Right ventricle myocardium superior (tissue), 1 donor: Measurements from ENCODE around the gene PODXL. TPM values are rescaled to one million over a fixed set of nuclear protein-coding genes. Genes with fewer than 3 reads are reported as not detected.
A peak's percentile ranks its signal among the peaks of the same experiment; 100 is the strongest.

Experiments
- ATAC-seq: fragments of 200-7000 bp; cut with Tn5 transposase; one replicate; pipeline ENCODE4 v1.9.1; 2020; ENCODE audit warnings: mild to moderate bottlenecking; ENCODE audit not compliant: poor library complexity
- DNase-seq: peaks from one replicate; pipeline ENCODE4 v3.0.0-alpha.2; 2020
- intact Hi-C: fragments of 100-400 bp; cut with DNase I; formaldehyde crosslinking; loops from one replicate; pipeline ENCODE4 v1.11.2; 2022
- total RNA-seq: library from RNA; stranded (reverse); fragmentation: NEBNext Ultra II Directional; extraction: Animal tissue kit (Norgen Biotek cat#: 25700); gene quantifications from one replicate; pipeline ENCODE4 v1.2.1, GENCODE V29; 2021
- donor health status: DM: no; HTN: yes; CAD: no; lungs with severe emphysema.

The PODXL gene
- total RNA-seq, 1 donor from 2014 or later = 57.1 TPM

DNA sequence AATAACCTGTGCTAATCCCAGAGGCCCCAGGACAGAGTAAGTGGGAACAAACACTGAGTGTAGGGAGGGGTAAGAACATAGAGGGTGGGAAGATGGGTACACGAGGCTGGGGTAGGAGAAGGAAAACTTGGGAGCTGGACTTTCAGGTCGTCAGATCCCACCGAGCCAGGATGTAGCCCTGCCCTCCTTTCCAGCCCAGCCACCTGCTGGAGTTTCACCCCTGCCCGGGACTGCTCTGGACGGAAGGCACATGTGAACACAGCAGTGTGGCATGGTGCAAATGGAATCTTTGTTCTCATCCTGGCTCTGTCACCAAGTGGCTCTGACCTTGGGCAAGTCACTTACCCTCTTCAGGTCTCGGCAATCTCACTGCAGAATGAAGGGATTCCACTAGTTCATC lies 52.8 kb downstream of the PODXL start:
- intact Hi-C loops = no loop called here
- no peak for DNase-seq
- peak; percentile 7 for ATAC-seq

DNA sequence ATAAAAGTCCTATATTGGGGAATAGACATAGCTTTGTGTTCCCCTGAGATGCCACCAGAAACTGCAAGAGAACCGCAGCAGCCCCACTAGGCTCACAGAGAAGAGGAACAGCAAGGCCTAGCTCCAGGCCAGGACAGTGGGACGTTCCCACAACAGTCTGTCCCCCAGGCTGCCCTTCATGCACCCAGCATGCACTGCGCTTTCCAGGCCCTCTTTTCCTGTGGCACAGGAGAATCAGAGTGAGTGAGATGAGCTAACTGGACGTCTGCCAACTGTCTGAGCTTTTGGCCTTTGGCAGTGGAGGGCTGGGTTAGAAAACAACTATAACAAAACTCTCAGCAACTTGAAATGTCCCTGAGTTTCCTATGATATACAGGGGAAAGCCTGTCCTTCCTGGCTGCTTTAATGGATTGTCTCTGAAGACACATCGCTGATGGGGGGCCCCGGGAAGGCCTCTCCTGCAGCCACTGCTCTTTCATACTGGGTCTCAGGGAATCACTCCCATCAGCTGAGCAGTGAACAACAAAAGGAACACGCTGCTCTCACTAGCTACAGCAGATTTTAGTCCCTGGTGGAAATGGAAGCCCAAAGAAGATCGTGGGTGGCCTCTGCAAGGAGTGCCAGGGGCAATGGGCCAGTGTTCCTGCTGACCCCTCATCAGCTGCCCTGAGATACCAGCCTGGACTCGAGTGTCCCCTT lies 53.5 kb downstream of the PODXL start:
- DNase-seq = peak; percentile 75
- intact Hi-C loops = no loop called here
- ATAC-seq = peak; percentile 75

DNA sequence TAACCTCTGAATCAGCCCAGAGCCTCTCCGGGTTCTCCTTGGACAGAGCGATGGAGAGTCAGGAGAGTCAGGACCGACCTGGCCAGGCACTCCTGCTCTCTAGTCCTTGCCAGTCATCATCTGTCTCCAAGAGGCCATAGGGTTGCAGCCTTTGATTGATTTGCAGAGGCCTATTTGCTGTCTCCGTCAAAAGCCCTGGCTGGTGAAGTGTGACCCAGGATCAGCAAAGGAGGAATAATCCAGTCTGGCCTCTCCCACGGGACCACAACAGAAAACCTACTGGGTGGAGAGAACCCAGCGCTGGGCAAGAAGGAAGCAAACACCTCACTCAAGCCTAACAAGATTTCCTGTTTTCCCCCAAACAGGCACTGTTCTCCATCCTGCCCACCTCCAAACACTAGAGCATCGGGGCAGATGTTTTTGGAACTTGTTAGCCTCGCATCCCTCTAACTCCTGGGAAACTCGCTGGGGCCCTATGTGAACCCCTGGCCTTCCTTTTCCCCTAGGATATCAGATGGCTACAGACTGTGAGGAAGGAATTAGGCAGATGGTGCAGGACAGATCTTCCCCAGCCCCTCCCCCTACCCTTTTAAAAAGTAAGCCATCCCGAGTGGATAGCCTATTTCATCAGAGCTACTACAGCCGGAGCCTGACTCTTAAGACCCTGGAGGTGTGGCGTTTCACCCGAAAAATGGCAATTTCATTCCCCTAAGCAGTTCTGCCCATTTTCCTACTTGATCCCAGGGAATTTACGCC lies 54.3 kb downstream of the PODXL start:
- peak; percentile 3 for ATAC-seq
- intact Hi-C loops = no loop called here

DNA sequence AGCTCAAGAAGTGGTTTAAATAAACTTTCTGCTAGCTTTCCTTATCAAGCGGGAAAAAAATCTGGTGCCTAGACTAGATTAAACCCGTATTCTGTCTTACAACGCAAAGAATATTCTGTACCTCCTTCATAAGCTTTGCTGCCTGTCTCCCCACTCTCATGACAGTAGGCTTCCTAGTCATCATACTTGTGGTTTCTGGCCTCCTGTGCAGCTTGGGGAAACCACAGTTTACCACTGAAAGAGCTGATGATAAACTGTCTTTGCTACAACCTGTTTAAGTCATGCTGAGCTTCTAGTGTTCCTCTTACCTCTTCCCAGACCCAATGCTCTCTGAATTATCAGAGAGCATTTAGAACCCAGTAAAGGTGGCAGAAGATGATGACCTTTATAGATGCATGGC lies 55.0 kb downstream of the PODXL start:
- intact Hi-C loops = no loop called here
- ATAC-seq (no peak), DNase-seq (no peak)

More for the DNA sequence above, 54.3 kb downstream of the PODXL start:
- no peak for DNase-seq

DNA sequence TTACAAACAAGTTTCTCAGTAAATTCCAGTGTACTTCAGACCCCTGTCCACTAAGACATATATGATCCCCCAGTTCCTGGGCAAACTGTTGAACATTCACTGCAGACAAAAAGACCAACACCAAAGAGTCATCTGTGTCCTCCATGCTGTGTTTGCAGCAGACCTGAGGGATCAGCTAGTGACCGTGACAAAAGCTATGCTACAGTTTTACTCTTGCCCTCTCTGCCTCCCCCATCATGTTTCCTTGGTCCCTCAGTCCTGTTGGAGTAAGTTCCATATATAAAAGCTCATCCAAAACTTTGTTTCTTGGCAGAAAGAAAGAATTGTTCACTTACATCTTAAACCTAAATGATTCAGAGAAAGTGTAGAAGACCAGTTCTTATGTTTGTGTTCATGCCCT lies 56.1 kb downstream of the PODXL start:
- no peak for ATAC-seq
- intact Hi-C loops = no loop called here
- DNase-seq = no peak

DNA sequence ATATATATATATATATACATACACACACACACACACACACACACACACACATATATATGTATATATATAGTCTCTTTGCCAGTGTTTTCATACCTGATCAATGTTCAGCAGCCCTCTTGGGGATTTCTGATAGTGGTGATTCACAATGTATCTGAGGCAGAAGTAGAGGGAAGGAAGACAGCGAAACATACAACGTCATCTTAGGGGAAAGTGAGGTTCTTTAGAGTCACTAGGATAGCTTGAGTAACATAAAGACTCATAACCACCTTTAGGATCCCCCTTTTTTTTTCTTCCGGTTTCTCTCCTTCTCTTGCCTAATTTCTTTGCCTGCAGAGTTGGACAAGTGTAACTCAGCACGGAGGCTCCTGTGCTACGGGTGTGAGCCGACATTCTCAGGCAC lies 56.6 kb downstream of the PODXL start:
- intact Hi-C loops = no loop called here
- DNase-seq (no peak), ATAC-seq (no peak)

DNA sequence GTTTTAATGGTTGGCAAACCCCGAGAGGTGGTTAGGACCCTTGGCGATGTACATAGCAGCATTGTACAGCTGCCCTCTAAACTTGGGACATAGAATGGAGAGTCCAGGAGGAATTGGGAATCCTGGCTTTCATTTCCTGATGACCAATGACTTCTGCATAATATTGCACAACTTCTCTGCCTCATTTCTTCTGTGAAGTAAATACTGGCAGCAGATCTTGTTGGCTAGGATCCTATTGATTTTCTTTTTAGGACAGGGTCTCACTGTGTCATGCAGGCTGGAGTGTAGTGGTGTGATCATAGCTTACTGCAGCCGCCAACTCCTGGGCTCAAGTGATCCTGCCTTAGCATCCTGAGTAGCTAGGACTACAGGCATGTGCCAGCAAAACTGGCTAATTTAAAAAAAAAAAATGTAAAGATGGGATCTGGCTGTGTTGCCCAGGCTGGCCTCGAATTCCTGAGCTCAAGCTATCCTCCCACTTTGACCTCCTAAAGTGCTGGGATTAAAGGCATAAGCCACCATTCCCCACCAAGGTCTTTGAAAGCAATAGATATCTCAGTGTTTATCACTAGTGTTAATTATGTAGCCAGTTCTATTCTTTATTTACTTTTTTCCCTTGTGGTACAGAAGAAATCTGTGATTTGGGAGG lies 58.1 kb downstream of the PODXL start:
- intact Hi-C loops = no loop called here
- peak; percentile 41 for ATAC-seq

DNA sequence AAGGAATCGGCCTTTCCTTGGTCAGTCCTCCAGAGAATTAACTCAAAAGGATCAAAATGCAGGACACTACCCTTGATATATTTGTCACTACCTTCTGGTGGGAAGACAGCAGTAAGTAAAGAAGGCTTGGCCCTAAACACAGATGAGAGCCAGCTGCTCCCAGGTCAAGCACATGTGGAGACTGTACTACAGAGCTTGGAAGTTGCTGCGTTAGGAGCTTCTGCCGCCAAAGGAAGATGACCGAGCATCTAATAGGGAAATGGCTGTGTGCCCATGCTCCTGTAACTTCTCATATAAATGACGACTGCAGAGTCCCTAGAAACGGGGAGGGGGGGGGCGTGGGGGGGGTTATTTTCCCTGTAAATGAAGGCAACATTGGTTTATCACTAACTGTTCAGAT lies 59.0 kb downstream of the PODXL start:
- intact Hi-C loops = no loop called here
- ATAC-seq = peak; percentile 57
- no peak for DNase-seq

More for the DNA sequence above, 58.1 kb downstream of the PODXL start:
- DNase-seq = no peak

DNA sequence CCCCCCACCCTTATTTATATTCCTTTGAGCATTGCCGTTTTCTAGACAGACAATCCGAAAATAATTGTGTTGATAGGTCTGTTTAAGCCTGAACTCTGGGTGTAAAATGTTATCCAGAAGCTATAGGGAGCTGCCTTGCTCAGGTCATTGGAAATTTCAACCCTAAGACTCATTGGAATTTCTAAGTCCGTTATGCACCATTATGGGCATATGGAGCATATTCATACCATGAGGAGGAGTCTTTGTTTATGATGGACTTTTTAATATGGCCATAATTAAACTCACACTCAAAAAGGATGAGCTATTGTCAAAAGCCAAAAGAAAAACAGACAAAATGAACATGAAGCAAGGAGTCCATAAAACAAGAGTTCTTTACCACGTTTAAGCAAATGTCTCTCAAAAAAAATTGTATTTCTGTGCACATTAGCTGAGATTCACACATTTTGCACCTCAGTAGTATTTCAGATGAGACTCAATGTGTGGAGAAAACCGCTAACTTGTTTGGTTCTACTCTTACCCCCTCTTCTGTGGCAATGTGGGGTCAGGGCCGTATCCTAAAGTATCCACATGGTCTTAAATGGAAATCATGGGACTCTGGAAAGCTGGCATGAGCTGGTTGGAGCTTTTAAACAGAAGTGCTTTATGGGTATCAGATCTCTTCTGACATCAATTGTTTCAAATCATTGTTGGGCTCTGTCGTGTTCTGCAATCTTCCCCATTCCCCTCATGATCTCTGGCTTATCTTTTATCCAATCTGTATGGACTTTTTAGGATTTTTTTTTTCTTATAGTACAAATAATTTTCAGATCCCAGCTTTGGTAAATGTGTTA lies 60.5 kb downstream of the PODXL start:
- ATAC-seq (no peak), DNase-seq (no peak)
- intact Hi-C loops = no loop called here

DNA sequence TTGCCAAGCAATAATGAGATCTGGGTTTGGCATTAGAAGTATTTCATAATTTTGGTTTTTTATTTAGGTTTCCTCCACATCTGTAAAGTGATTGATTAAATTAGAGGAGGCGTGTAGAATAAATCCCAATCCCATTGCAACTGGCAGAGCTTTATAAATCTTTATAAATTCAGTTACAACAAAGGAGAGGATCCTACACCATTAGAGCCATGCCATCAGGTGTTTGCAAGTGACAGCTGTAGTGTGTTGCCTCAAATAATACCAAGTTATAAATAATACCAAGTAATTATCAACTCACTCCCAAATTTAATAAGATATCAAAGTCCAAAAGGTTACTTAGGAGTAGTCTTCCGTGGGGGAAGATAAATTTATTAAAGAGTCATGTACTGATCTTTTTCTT lies 62.2 kb downstream of the PODXL start:
- ATAC-seq = no peak
- no peak for DNase-seq
- intact Hi-C loops = no loop called here

DNA sequence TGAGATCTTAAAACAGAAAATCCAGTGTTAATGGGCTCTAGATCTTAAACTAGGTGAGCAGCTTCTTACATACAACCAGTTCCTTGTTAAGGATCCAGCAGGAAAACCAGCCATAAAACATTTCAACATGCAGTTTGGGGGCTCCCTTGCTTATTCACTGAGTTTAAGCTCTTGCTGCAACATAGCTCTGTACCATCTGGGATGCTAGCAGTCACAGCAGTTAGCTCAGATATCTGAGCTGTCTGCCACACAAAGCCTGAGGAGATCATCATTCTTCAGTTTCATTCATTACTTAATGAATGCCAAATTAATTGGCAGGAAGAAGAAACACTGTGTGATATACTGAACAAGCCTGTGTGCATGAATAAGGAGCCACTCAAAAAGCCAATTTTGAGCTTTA lies 62.8 kb downstream of the PODXL start:
- no peak for ATAC-seq
- DNase-seq = no peak
- intact Hi-C loops = no loop called here

DNA sequence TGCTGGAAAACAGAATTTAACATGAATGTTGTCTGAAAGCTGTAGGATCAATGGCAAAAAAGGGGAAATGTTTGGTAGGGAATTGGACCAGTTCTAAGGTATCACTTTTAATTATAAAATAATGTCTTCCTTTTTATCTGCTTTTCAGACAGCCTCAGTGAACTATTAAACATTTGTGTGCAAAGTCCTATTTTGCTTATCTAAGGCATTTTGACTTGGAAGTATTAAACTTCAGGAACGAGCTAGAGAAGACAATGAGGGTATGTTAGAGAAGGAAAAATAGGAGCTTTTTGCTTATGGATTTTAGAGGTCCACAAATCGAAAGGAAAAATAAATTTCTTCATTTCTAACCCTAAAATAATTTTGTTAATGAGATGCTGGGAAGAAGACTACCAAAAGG lies 63.3 kb downstream of the PODXL start:
- ATAC-seq = no peak
- DNase-seq = no peak
- intact Hi-C loops = no loop called here

DNA sequence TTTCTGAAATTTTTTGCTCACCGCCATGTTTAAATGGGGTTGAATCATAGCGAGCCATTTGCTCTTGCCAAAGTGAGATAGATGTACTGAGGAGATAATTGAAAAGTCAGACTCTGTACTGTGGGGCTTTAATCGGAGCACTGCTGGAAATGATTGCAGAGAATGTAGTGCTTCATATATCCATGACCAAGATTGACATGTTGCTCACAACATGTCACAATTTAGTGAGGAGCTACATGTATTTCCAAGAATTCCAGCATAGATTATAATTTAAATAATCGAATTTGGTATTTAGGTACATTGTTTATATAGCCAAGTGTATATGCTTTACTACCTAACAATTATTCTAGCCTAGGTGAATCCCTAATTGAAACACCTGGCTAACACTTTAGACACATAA lies 66.5 kb downstream of the PODXL start:
- intact Hi-C loops = no loop called here
- no peak for ATAC-seq
- no peak for DNase-seq

DNA sequence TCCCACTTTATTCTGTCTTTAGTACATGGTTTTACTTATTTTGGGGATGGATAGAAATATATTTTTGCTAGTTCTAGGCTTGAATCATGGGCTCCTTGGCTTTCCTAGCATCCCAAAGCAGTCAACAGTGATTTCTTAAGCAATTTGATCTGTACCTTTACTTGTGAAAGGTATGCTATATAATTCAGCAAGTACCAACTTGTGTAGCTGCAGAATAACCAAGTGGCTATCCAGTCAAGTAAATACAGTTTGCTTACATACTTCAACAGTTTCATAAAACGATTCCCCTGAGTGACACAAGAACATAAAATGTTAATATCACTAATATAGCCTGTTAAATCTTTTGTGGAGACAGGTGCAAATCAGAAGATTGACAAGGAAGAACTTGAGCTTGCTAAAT lies 67.2 kb downstream of the PODXL start:
- intact Hi-C loops = no loop called here

DNA sequence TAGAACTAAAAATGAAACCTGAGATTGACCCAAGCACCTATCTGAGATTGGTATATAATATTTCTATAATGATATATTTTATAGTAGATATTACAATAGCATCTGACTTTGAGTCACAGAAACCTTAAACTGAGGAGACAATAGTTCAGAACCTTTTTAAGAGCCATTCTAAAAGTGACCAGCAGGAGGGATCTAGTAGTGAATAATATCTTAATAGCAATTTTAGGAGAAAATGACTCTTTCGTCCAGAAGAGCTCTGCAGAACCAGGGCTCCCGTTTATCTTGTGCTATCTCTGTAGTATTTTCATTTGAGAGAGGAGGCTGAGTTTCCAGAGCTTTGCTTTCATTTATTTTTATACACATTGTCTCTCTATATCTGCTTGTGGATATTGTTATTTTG lies 68.1 kb downstream of the PODXL start:
- intact Hi-C loops = no loop called here

More for the DNA sequence above, 67.2 kb downstream of the PODXL start:
- ATAC-seq (no peak), DNase-seq (no peak)

DNA sequence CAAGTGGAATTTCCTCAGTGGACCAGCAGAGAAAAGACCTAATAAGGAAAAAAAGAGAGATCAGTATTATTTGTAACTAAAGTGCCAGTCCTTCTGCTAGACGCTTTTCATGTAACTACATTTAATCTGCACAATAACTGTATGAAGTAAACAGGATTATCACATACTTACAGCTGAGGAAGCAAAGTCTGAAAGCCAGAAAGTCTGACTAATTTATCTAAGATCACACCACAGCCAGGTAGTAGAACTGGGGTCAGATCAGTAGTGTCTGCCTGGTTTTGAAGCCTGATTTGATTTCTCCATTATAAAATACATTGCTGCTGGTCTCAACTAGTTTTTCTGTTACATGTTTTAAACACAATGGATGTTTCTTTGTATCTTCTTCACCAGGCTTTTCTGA lies 69.2 kb downstream of the PODXL start:
- intact Hi-C loops = no loop called here
- DNase-seq (no peak), ATAC-seq (no peak)

More for the DNA sequence above, 68.1 kb downstream of the PODXL start:
- no peak for DNase-seq
- no peak for ATAC-seq

DNA sequence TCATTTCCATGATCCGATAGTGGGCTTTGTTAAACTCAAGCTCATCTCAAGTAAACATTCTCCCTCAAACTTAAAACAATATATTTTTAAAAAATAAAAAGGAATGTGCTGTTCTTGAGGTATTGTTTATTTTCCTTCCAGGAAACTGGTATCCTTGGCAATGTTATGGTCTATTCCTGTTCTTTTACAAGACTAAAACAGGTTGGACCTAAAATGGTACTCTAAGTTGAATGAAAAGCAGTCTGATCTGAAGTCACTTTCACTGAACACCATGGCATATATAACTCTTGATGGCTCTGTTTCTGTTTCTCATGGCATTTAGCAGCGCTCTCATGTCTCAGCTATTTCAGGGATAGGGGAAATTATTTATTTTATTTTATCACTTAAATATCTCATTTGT lies 70.1 kb downstream of the PODXL start:
- intact Hi-C loops = no loop called here
- no peak for ATAC-seq
- no peak for DNase-seq

DNA sequence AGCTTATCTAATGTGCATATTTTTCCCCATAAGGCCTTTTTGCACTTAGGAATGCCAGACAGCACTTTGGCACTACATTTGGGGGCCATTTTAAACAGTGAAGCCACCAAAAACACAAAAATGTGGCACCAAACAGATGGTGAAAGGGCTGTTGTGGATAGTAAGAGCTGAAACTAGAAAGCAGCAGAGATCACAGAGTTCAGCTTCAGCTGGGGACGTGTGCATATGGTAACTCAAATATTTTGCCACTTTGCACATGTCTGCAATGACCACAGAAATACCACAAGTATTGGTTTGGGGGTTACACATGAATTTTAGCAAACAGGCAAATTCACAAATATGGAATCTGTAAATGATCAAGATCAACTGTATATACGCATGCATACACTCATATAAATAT lies 72.8 kb downstream of the PODXL start:
- ATAC-seq (no peak), DNase-seq (no peak)
- intact Hi-C loops = no loop called here

DNA sequence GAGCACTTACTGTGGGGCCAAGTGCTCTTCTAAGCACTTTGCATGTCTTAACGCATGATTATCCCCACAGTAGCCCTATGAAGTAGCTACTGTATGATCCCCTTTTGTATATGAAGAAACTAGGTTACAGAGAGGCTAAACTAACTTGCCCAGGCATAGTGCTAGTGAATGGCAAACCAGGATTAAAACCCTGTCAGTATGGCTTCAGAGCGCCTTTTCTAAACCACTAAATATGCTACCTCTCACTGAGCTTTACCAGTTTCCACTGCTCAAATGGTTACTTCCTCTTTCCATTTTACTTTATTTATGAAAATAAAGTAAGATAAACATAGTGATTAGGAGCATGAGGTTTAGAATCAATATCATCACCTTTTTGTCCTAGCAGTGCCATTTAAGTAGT lies 73.6 kb downstream of the PODXL start:
- ATAC-seq (no peak), DNase-seq (no peak)
- intact Hi-C loops = no loop called here
